ENCODE data around the gene MRPL54.

Gene MRPL54

GRCh38 chr19:3733549-3734309, 28.8 kb upstream of the MRPL54 start:
- no peak for TF ChIP-seq CTCF (conservative IDR thresholded peaks at IDR 0.05)

GRCh38 chr19:3734310-3734600, 28.2 kb upstream of the MRPL54 start:
- TF ChIP-seq CTCF (conservative IDR thresholded peaks at IDR 0.05): no peak
- H3K27ac ChIP-seq: no peak overlapping the region

More at GRCh38 chr19:3733549-3734309, 28.8 kb upstream of the MRPL54 start:
- H3K27ac ChIP-seq: no peak overlapping the region

- TF ChIP-seq CTCF (conservative IDR thresholded peaks at IDR 0.05): no peak
These were observed 26.3 kb upstream of the MRPL54 start for GRCh38 chr19:3736106-3736724.

GRCh38 chr19:3737487-3738205, 24.8 kb upstream of the MRPL54 start:
- no peak for TF ChIP-seq CTCF (conservative IDR thresholded peaks at IDR 0.05)
- H3K27ac ChIP-seq: no peak overlapping the region

More at GRCh38 chr19:3736106-3736724, 26.3 kb upstream of the MRPL54 start:
- H3K27ac ChIP-seq: no peak overlapping the region

GRCh38 chr19:3738477-3739220, 23.8 kb upstream of the MRPL54 start:
- TF ChIP-seq CTCF (conservative IDR thresholded peaks at IDR 0.05): no peak
- no peak overlapping the region for H3K27ac ChIP-seq

- no peak for TF ChIP-seq CTCF (conservative IDR thresholded peaks at IDR 0.05)
- H3K27ac ChIP-seq: no peak overlapping the region
These were observed 22.1 kb upstream of the MRPL54 start for GRCh38 chr19:3740431-3740830.

- no peak overlapping the region for H3K27ac ChIP-seq
These were observed 19.0 kb upstream of the MRPL54 start for GRCh38 chr19:3743486-3743885.

More at GRCh38 chr19:3743486-3743885, 19.0 kb upstream of the MRPL54 start:
- TF ChIP-seq CTCF (conservative IDR thresholded peaks at IDR 0.05): no peak

All from VCaP (cell line).